ENCODE results near the gene SNRNP35. TPM values are rescaled to one million over a fixed set of nuclear protein-coding genes. Genes with fewer than 3 reads are reported as not detected.
"Not testable (repeated sequence)": the region's sequence is repeated elsewhere in the genome, so short reads cannot be mapped to it uniquely, and the experiment has no call there.

SNRNP35 gene
- total and polyA plus RNA-seq, 9 donors, result 13.7 to 39.9 (median 15.8) TPM

GRCh38 chr12:123449856-123450255, 8.1 kb upstream of the SNRNP35 start:
- no peaks in the 10 kb centered on the region for H3K27me3 ChIP-seq
- peaks cover 3% of the 10 kb centered on the region for H3K4me1 ChIP-seq (ENCODE audit: insufficient read depth)
- TF ChIP-seq POLR2A (IDR thresholded peaks at IDR 0.05) (no peak), CTCF (IDR thresholded peaks at IDR 0.05) (no peak)
- no peak overlapping the region for H3K4me3 ChIP-seq
- WGBS, 3 donors, result 84 to 87% (median 84%) methylated on average over 4 of the region's 4 CpGs
- H3K36me3 ChIP-seq, result no peaks in the 10 kb centered on the region
- no peaks in the 10 kb centered on the region for H3K9me3 ChIP-seq
- intact Hi-C loops (cut with DNase I), result no loop called here
- no peak overlapping the region for H3K27ac ChIP-seq
- no peak for DNase-seq

GRCh38 chr12:123450636-123451035, 7.3 kb upstream of the SNRNP35 start:
- Histone ChIP-seq H3K4me3 (no peak overlapping the region), H3K9me3 (no peaks in the 10 kb centered on the region), H3K4me1 (ENCODE audit: insufficient read depth) (peaks cover 3% of the 10 kb centered on the region), H3K27ac (no peak overlapping the region), H3K27me3 (no peaks in the 10 kb centered on the region), H3K36me3 (no peaks in the 10 kb centered on the region)
- 92 to 93% (median 92%) methylated on average over 9 of the region's 9 CpGs for WGBS, 3 donors
- intact Hi-C loops (cut with DNase I), result no loop called here
- DNase-seq, result no peak
- TF ChIP-seq CTCF (IDR thresholded peaks at IDR 0.05), result no peak
- no peak for TF ChIP-seq EP300 (IDR thresholded peaks at IDR 0.05)
- no peak for TF ChIP-seq POLR2A (IDR thresholded peaks at IDR 0.05)

GRCh38 chr12:123452276-123452550, 5.7 kb upstream of the SNRNP35 start:
- 0 to 53% (median 37%) methylated on average over 1 of the region's 1 CpG for WGBS, 3 donors

GRCh38 chr12:123453165-123453564, 4.8 kb upstream of the SNRNP35 start:
- no peaks in the 10 kb centered on the region for H3K36me3 ChIP-seq
- TF ChIP-seq POLR2A (IDR thresholded peaks at IDR 0.05), result no peak
- no peak for TF ChIP-seq EP300 (IDR thresholded peaks at IDR 0.05)
- TF ChIP-seq CTCF (IDR thresholded peaks at IDR 0.05), result no peak
- no peaks in the 10 kb centered on the region for H3K27me3 ChIP-seq
- 33 to 50% (median 40%) methylated on average over 3 of the region's 3 CpGs for WGBS, 3 donors
- intact Hi-C loops (cut with DNase I), result no loop called here
- no peaks in the 10 kb centered on the region for H3K4me1 ChIP-seq (ENCODE audit: insufficient read depth)
- no peak overlapping the region for H3K27ac ChIP-seq
- no peaks in the 10 kb centered on the region for H3K9me3 ChIP-seq
- DNase-seq, result no peak
- no peak overlapping the region for H3K4me3 ChIP-seq

More at GRCh38 chr12:123452276-123452550, 5.7 kb upstream of the SNRNP35 start:
- H3K4me3 ChIP-seq; H3K4me1 ChIP-seq (ENCODE audit: insufficient read depth); H3K36me3 ChIP-seq; DNase-seq; intact Hi-C loops (cut with DNase I); H3K9me3 ChIP-seq; H3K27ac ChIP-seq; H3K27me3 ChIP-seq: not testable (repeated sequence)

DNA sequence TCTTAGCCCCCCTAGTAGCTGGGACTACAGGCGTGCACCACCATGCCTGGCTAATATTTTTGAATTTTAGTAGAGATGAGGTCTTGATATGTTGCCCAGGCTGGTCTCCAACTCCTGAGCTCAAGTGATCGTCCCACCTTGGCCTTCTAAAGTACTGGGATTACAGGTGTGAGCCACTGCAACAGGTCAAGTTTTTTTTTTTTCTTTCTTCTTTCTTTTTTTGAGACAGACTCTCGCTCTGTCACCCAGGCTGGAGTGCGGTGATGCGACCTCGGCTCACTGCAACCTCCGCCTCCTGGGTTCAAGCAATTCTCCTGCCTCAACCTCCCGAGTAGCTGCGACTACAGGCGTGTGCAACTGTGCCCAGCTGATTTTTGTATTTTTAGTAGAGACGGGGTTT, 5.2 kb downstream of the SNRNP35 start:
- H3K36me3 ChIP-seq; H3K4me3 ChIP-seq; H3K9me3 ChIP-seq; DNase-seq; H3K27me3 ChIP-seq; intact Hi-C loops (cut with DNase I); H3K27ac ChIP-seq; H3K4me1 ChIP-seq (ENCODE audit: insufficient read depth): not testable (repeated sequence)
- WGBS, 3 donors, result 91 to 92% (median 92%) methylated on average over 11 of the region's 11 CpGs

DNA sequence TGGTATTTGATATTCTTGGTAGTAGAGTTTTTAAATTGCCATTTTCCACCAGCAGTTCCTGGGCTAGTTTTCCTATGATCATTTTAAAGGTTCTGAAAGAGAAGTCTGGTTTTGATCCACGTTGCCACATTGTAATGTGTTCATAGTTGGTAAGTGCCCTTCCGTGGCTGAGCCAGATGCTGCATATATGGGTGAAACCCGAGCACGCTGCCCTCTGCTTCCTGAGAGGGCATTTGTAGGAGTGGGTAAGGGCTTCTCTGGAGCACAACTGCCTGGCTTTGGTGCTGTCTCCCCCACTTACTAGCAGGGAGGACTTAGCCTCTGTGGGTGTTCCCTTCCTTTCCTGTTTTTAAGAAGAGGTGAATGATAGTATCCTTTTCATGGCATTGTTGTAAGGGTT, 7.1 kb downstream of the SNRNP35 start:
- TF ChIP-seq CTCF (IDR thresholded peaks at IDR 0.05) (no peak), EP300 (IDR thresholded peaks at IDR 0.05) (no peak), POLR2A (IDR thresholded peaks at IDR 0.05) (no peak)
- intact Hi-C loops (cut with DNase I), result no loop called here
- 84 to 87% (median 87%) methylated on average over 4 of the region's 4 CpGs for WGBS, 3 donors
- no peaks in the 10 kb centered on the region for H3K27me3 ChIP-seq
- no peak overlapping the region for H3K27ac ChIP-seq
- H3K4me1 ChIP-seq (ENCODE audit: insufficient read depth), result peaks cover 2% of the 10 kb centered on the region
- no peaks in the 10 kb centered on the region for H3K36me3 ChIP-seq
- H3K4me3 ChIP-seq, result no peak overlapping the region
- DNase-seq, result no peak
- no peaks in the 10 kb centered on the region for H3K9me3 ChIP-seq

All from ovary (tissue), 9 donors.